Heart left ventricle (tissue), 13 donors: ENCODE results near the gene MROH7.

Experiments
- CTCF ChIP-seq, 12 donors: fragments of 200-600 bp; sonication (generic) in 4 of 12; IDR thresholded peaks; one replicate each; pipeline versions ENCODE4 v1.5.0 to v1.8.0; 2018 to 2022; ENCODE audit warnings: antibody characterized with exemption in 12 of 12, mild to moderate bottlenecking in 5 of 12
- POLR2A ChIP-seq, 2 donors: fragments of 450-650 bp; IDR thresholded peaks; one replicate each; pipeline ENCODE4 v1.6.1; 2017; ENCODE audit warnings: antibody characterized with exemption in 2 of 2, mild to moderate bottlenecking in 2 of 2, moderate library complexity in 2 of 2
- donor health status: ischemic (EF 13 %, LVEDD 7.1; RV severe dilation, severe dysfunction).
- donor health status: DM: no; HTN: yes; CAD: no.
- donor health status: DM: no; HTN: no; CAD: no.
- donor health status: ischemic (EF 25% LVEDD 6.9; RV normal size, moderate dysfunction).
- donor health status: ischemic (EF 25% LVEDD 5.7; RV mildly dilated, moderate dysfunction).
- donor health status: ischemic (EF 35%, LVEDD 5.7; RV mildly dilated, moderate dysfunction).
- donor health status: nonischemic (EF 11% LVEDD 7.7; RV severe dilation, severe dysfunction).
- donor health status: DM: yes; HTN: yes; CAD: no.
- donor health status: PGD.
- donor health status: ischemic (EF 29% LVEDD 5.4; RV normal size, mild dysfunction).
- donor health status: nonischemic (EF 23%, LVEDD 6.1; RV moderate dilation, normal function).

GRCh38 chr1:54664364-54664763, 22.8 kb downstream of the MROH7 start:
- TF ChIP-seq CTCF (IDR thresholded peaks at IDR 0.05) = no peak
- TF ChIP-seq POLR2A (IDR thresholded peaks at IDR 0.05) = no peak
